Mucosa of rectum (tissue), 2 donors: ENCODE data around the gene CCNY.

ENCODE experiments used
- H3K27ac ChIP-seq, 2 donors: one replicate each; pipeline ENCODE4 v1.7.0; 2013; ENCODE audit warnings: inconsistent platforms in 2 of 2, low read depth in 2 of 2, low read length in 2 of 2
- H3K27me3 ChIP-seq, 2 donors: one replicate each; pipeline ENCODE4 v1.7.0; 2013; ENCODE audit warnings: low read length in 2 of 2; ENCODE audit not compliant: control insufficient read depth in 2 of 2, insufficient read depth in 2 of 2
- H3K36me3 ChIP-seq, 2 donors: one replicate each; pipeline ENCODE4 v1.7.0; 2013; ENCODE audit warnings: low read length in 2 of 2; ENCODE audit not compliant: control insufficient read depth in 2 of 2, insufficient read depth in 2 of 2
- H3K4me1 ChIP-seq, 2 donors: one replicate each; pipeline ENCODE4 v1.7.0; 2013; ENCODE audit warnings: low read length in 2 of 2, mild to moderate bottlenecking in 1 of 2; ENCODE audit not compliant: control insufficient read depth in 2 of 2, insufficient read depth in 2 of 2
- H3K4me3 ChIP-seq, 2 donors: one replicate each; pipeline ENCODE4 v1.7.0; 2013; ENCODE audit warnings: low read length in 2 of 2
- H3K9ac ChIP-seq, 2 donors: one replicate each; pipeline ENCODE4 v1.7.0; 2013; ENCODE audit warnings: low read length in 2 of 2, low read depth in 1 of 2, mild to moderate bottlenecking in 1 of 2
- H3K9me3 ChIP-seq, 2 donors: one replicate each; pipeline ENCODE4 v1.7.0; 2013; ENCODE audit warnings: low read length in 2 of 2; ENCODE audit not compliant: control insufficient read depth in 2 of 2
- donor health status: healthy.
- donor health status: Normal muscosa, but diverticular disease.

CCNY gene

DNA sequence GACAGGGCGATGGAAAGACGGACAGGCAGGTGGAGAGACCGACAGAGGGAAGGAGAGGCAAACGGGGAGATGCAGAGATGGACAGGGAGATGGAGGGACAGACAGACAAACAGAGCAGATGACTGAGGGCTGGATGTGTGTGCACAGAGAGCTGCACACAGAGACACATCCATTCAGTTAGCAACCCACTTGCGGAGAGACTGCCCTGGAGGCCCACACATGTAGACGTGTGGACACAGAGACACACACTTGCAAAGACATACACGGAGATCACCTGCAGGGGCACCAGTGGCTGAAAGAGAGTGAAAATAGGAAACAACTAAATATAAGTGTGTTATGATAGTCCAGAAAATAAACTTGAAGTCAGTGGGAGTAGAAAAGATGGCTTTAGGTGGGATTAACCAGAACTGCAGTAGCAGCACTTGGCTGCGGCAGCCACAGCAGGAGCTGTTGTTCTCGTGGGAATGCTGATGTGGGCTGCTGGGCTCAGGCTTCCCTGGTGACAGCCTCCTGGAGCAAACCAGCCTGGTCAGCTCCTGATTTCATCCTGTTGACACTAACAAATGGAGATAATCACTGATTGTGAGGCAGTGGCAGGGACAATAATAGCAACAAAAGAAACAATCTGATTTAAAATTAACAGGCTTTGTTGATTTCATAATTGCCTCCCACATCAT is 134.1 kb downstream of the CCNY start:
- Histone ChIP-seq H3K9ac (no peak overlapping the region), H3K9me3 (no peaks in the 10 kb centered on the region), H3K27ac (no peak overlapping the region), H3K4me1 (no peaks in the 10 kb centered on the region), H3K36me3 (no peaks in the 10 kb centered on the region), H3K27me3 (no peaks in the 10 kb centered on the region), H3K4me3 (no peak overlapping the region)

DNA sequence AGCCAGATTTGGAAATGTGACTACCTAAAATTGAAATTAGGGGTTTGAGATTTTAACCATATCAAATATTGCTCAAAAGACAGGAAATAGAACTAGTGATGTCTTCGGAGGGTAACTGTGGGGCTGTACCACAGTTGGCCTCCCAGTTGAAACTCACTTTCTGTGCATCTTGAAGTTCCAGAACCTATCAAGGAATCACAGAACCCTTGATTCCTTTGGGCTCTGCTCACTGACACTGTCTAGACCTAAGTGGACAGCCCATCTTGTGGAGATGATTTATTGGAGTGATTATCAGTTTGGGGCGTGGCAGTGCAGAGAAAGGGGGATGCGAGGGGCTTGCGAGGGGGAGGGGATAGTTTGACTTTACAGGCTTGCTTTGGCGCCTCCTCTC is 134.6 kb downstream of the CCNY start:
- no peaks in the 10 kb centered on the region for H3K27me3 ChIP-seq
- H3K4me3 ChIP-seq = no peak overlapping the region
- no peaks in the 10 kb centered on the region for H3K9me3 ChIP-seq
- no peaks in the 10 kb centered on the region for H3K36me3 ChIP-seq
- no peaks in the 10 kb centered on the region for H3K4me1 ChIP-seq
- no peak overlapping the region for H3K27ac ChIP-seq
- no peak overlapping the region for H3K9ac ChIP-seq

DNA sequence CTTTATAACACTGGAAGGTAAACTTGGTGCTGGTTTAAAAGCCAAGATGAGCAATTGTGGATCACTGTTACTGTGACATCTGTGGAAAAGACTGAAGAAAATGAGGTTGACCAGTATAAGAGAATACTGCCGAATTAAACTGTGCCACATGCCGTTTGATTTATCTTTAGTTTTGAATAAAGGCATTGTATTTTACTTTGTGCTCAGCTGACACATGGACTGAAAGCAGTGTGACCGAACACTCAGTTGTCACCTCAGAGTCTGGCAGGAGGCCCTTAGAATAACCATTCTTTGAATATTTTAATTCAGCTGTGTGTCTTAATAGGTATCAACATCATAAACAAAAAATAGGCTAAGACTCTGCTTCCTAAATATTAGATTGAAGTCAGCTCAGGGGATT is 135.1 kb downstream of the CCNY start:
- H3K36me3 ChIP-seq = no peaks in the 10 kb centered on the region
- H3K9ac ChIP-seq = no peak overlapping the region
- H3K27me3 ChIP-seq = no peaks in the 10 kb centered on the region
- no peaks in the 10 kb centered on the region for H3K9me3 ChIP-seq
- no peaks in the 10 kb centered on the region for H3K4me1 ChIP-seq
- H3K27ac ChIP-seq = no peak overlapping the region
- no peak overlapping the region for H3K4me3 ChIP-seq

DNA sequence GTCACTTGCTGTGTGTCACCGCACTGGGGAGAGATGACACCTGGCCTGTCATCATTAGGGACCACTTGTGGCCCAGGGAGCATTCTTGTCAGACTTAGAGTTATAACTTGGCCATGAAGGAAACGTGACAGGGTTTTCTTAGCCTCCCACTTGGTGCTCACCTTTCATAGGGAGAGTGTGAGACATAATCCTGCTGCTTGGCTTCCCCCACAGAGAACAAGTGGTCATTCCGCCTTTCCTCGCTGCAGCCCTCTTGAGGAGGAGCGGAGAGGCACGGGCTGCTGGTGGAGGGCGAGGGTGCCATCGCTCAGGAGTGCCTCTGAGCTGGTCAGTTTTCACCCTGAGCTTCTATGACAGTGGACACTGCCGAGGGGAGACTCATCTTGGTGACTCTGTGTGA is 143.8 kb downstream of the CCNY start:
- no peaks in the 10 kb centered on the region for H3K4me1 ChIP-seq
- no peak overlapping the region for H3K4me3 ChIP-seq
- no peak overlapping the region for H3K9ac ChIP-seq
- no peaks in the 10 kb centered on the region for H3K27me3 ChIP-seq
- no peak overlapping the region for H3K27ac ChIP-seq
- no peaks in the 10 kb centered on the region for H3K9me3 ChIP-seq
- H3K36me3 ChIP-seq = peaks cover 0 to 2% of the 10 kb centered on the region in 2 donors

- H3K4me1 ChIP-seq = no peaks in the 10 kb centered on the region
- no peak overlapping the region for H3K9ac ChIP-seq
- H3K27me3 ChIP-seq = no peaks in the 10 kb centered on the region
- H3K4me3 ChIP-seq = no peak overlapping the region
- H3K9me3 ChIP-seq = no peaks in the 10 kb centered on the region
- H3K27ac ChIP-seq = no peak overlapping the region
- peaks cover 0 to 2% of the 10 kb centered on the region in 2 donors for H3K36me3 ChIP-seq
Observed at GRCh38 chr10:35481413-35481812, 145.1 kb downstream of the CCNY start.

DNA sequence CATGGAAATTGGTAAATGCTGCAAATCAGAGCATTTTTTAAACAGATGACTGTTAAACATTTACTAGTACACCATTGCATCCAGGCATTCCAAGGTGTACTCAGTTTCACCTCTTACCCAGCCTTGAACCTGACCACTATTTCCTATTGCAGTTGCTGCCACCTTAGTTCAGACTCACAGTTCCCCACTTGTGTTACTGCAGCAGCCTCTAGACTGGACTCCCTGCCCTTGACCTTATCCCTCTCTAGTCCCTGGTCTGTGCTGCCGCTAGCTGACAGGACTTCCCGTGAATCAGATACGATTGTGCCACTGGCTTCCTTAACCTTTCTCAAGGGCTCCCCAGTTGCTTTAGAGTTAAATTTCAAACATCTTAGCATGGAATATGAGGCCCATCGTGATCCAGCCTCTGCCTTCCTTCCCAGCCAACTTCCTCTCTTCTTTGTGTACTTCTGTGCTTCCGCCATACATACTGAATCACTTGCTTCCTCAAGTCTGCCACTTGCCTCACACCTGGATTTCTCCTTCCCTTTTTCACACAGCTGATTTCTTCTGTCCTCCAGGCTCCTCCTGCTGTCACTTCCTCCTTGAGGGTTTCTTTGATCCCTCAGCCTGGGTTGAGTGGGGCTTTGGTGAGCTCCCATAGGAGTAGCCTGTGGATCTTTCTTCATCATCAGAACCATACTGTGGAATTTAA is 150.1 kb downstream of the CCNY start:
- Histone ChIP-seq H3K4me3 (no peak overlapping the region), H3K4me1 (no peaks in the 10 kb centered on the region), H3K36me3 (peaks cover 0 to 2% of the 10 kb centered on the region in 2 donors), H3K27ac (no peak overlapping the region), H3K27me3 (no peaks in the 10 kb centered on the region), H3K9me3 (no peaks in the 10 kb centered on the region), H3K9ac (no peak overlapping the region)

DNA sequence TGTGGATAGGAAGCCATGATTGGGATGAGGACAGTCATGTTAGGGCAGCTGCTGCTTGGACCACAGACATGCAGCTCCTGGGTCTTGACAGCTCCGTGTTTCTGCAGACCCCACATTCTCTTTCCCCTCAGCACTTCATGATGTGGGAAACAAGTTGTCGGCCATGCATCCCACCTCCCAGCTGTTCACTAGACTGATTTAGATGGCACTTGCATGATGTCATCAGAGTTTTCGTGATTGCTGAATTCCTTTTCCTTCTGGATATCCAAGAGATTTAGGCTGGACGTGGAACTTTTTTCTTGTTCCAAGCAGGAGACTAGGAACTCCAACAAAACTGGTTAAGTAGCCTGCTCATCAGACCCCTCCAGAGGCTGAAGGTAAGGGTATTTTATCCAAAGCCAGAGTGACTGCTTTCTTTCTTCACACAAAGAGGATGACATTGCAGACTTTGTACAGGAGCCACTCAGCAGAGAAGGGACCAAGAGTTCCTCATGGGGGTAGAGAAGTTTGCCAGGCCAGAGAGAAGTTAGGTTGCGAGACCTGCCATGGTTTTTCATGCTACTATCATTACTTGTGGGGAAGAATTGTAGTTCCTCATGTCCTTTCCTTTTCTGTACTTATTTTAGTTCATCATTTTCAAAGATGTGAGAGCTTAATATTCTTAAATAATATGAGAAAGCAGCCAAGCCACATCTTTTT is 151.2 kb downstream of the CCNY start:
- Histone ChIP-seq H3K9me3 (no peaks in the 10 kb centered on the region), H3K27me3 (no peaks in the 10 kb centered on the region), H3K4me3 (no peak overlapping the region), H3K4me1 (no peaks in the 10 kb centered on the region), H3K9ac (no peak overlapping the region), H3K27ac (no peak overlapping the region), H3K36me3 (peaks cover 0 to 2% of the 10 kb centered on the region in 2 donors)

GRCh38 chr10:35488228-35488627 is 151.9 kb downstream of the CCNY start:
- H3K4me1 ChIP-seq = peaks cover 0 to 2% of the 10 kb centered on the region in 2 donors
- no peaks in the 10 kb centered on the region for H3K9me3 ChIP-seq
- H3K4me3 ChIP-seq = no peak overlapping the region
- H3K9ac ChIP-seq = no peak overlapping the region
- no peak overlapping the region for H3K27ac ChIP-seq
- no peaks in the 10 kb centered on the region for H3K27me3 ChIP-seq
- H3K36me3 ChIP-seq = peaks cover 0 to 2% of the 10 kb centered on the region in 2 donors

- Histone ChIP-seq H3K9ac (no peak overlapping the region), H3K27ac (no peak overlapping the region), H3K4me3 (no peak overlapping the region), H3K9me3 (no peaks in the 10 kb centered on the region), H3K36me3 (no peaks in the 10 kb centered on the region), H3K27me3 (no peaks in the 10 kb centered on the region), H3K4me1 (peaks cover 0 to 2% of the 10 kb centered on the region in 2 donors)
Observed at GRCh38 chr10:35492386-35493195, 156.3 kb downstream of the CCNY start.
